ENCODE results near the gene DNAH7. TPM values are rescaled to one million over a fixed set of nuclear protein-coding genes. Genes with fewer than 3 reads are reported as not detected.

The DNAH7 gene
- total RNA-seq, 2 donors from 2014 or later = 1.1 to 1.5 TPM

DNA sequence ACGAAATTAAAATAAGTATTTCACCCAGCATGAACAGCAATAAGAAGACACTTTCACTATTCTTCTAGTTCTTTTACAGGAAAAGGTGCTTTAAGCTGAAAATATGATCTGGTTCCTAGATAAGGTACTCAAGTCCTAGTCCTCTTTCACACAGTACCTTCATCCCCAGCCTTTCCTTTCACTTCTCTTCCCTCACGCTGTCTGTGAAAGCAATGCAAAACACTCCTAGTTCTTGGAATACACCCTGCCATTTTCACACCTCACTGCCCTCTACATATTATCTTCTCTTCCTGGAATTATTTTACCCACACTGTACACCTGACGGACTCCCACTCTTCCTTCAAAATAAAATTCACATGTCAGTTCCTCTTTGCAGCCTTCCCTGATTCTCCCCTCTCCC, 82.9 kb downstream of the DNAH7 start:
- H3K9me3 Mint-ChIP-seq = no peaks in the 10 kb centered on the region
- H3K36me3 ChIP-seq (ENCODE audit: control insufficient read depth, insufficient read depth, low read length) = no peaks in the 10 kb centered on the region
- no peak overlapping the region for H3K27ac ChIP-seq (ENCODE audit: low read depth, low read length)
- TF ChIP-seq, protein P1, sequence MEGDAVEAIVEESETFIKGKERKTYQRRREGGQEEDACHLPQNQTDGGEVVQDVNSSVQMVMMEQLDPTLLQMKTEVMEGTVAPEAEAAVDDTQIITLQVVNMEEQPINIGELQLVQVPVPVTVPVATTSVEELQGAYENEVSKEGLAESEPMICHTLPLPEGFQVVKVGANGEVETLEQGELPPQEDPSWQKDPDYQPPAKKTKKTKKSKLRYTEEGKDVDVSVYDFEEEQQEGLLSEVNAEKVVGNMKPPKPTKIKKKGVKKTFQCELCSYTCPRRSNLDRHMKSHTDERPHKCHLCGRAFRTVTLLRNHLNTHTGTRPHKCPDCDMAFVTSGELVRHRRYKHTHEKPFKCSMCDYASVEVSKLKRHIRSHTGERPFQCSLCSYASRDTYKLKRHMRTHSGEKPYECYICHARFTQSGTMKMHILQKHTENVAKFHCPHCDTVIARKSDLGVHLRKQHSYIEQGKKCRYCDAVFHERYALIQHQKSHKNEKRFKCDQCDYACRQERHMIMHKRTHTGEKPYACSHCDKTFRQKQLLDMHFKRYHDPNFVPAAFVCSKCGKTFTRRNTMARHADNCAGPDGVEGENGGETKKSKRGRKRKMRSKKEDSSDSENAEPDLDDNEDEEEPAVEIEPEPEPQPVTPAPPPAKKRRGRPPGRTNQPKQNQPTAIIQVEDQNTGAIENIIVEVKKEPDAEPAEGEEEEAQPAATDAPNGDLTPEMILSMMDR (conservative IDR thresholded peaks at IDR 0.05) = no peak
- no peaks in the 10 kb centered on the region for H3K27me3 Mint-ChIP-seq (ENCODE audit: insufficient read depth)
- no peak overlapping the region for H3K4me3 Mint-ChIP-seq
- no peaks in the 10 kb centered on the region for H3K9me3 ChIP-seq (ENCODE audit: control insufficient read depth, low read length)
- no peaks in the 10 kb centered on the region for H3K4me1 ChIP-seq (ENCODE audit: control insufficient read depth, insufficient read depth, low read length)
- H3K27ac Mint-ChIP-seq = no peak overlapping the region
- no peak overlapping the region for H3K4me3 ChIP-seq (ENCODE audit: low read length)
- H3K27me3 ChIP-seq (ENCODE audit: control insufficient read depth, insufficient read depth, low read length, poor library complexity, severe bottlenecking) = no peaks in the 10 kb centered on the region
- H3K36me3 Mint-ChIP-seq (ENCODE audit: low read depth) = no peaks in the 10 kb centered on the region
- no peak for DNase-seq
- 93 to 100% methylated on average over 2 to 3 of the region's 3 CpGs for whole genome bisulfite sequencing, 2 experiments (ENCODE audit: insufficient coverage in 1 of 2, insufficient read length in 1 of 2)
- no peak overlapping the region for H3K9ac ChIP-seq (ENCODE audit: extremely low read depth, low read length, poor library complexity, severe bottlenecking)
- no peaks in the 10 kb centered on the region for H3K4me1 Mint-ChIP-seq

DNA sequence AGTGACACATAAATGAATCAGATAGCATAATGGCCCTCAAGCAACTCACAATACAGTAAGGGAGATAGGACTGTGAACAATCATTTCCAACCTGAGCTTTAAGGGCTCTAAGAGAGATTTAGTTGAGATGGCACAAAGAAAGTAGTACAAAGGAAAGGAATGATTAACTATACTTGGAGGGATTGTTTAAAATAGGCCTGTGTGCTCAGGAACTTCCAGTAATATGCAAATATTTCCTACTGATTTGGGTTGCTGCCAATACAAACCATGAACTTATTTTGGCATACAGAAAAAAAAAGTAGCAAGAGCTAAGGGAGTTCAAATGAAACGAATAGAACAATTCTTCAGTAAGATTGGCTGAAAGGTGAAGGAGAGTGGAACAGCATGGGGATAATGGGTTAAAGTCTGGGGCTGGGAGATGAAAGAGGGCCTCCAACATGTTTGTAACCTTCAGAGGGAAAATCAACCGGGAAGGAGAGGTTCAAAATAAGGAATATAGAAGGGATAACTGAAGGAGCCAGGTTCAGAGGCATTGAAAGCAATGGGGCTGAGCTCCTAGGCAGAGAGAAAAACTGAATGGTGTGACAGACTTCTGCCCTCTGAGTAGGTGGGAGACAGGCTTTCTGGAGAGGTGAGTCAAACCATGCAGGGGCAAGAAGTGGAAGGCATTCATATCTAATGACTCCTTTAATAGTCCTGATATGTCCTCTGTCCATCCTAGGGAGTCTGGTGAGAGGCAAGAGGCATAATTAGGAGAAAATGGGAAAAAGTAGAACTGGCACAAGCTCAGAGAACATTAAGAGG, 83.5 kb downstream of the DNAH7 start:
- Histone ChIP-seq H3K36me3 (ENCODE audit: control insufficient read depth, insufficient read depth, low read length) (no peaks in the 10 kb centered on the region), H3K4me3 (ENCODE audit: low read length) (no peak overlapping the region), H3K27me3 (ENCODE audit: control insufficient read depth, insufficient read depth, low read length, poor library complexity, severe bottlenecking) (no peaks in the 10 kb centered on the region), H3K9me3 (ENCODE audit: control insufficient read depth, low read length) (no peaks in the 10 kb centered on the region), H3K27ac (ENCODE audit: low read depth, low read length) (no peak overlapping the region), H3K9ac (ENCODE audit: extremely low read depth, low read length, poor library complexity, severe bottlenecking) (no peak overlapping the region), H3K4me1 (ENCODE audit: control insufficient read depth, insufficient read depth, low read length) (no peaks in the 10 kb centered on the region)
- Mint-ChIP-seq H3K4me3 (no peak overlapping the region), H3K27me3 (ENCODE audit: insufficient read depth) (no peaks in the 10 kb centered on the region), H3K27ac (no peak overlapping the region), H3K36me3 (ENCODE audit: low read depth) (no peaks in the 10 kb centered on the region), H3K4me1 (no peaks in the 10 kb centered on the region), H3K9me3 (peaks cover 2% of the 10 kb centered on the region)
- TF ChIP-seq, protein P1 (conservative IDR thresholded peaks at IDR 0.05) = no peak
- 60 to 70% methylated on average over 1 to 2 of the region's 2 CpGs for WGBS, 2 experiments (ENCODE audit: insufficient coverage in 1 of 2, insufficient read length in 1 of 2)
- no peak for DNase-seq

DNA sequence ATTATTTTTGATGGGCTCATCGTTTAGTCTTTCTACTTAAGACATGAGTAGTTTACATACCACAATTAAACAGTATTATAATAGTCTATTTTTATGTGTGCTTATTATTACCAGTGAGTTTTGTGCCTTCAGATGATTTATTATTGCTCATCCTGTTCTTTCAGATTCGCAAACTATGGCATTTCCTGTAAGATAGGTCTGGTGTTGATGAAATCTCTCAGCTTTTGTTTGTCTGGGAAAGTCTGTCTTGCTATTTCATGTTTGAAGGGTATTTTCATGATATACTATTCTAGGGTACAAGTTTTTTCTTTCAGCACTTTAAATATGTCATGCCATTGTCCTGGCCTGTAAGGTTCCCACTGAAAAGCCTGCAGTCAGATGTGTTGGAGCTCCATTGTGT, 101.3 kb downstream of the DNAH7 start:
- H3K27ac Mint-ChIP-seq = no peak overlapping the region
- H3K36me3 ChIP-seq (ENCODE audit: control insufficient read depth, insufficient read depth, low read length) = no peaks in the 10 kb centered on the region
- no peaks in the 10 kb centered on the region for H3K36me3 Mint-ChIP-seq (ENCODE audit: low read depth)
- no peaks in the 10 kb centered on the region for H3K9me3 Mint-ChIP-seq
- H3K27me3 ChIP-seq (ENCODE audit: control insufficient read depth, insufficient read depth, low read length, poor library complexity, severe bottlenecking) = no peaks in the 10 kb centered on the region
- no peaks in the 10 kb centered on the region for H3K27me3 Mint-ChIP-seq (ENCODE audit: insufficient read depth)
- TF ChIP-seq, protein P1 (conservative IDR thresholded peaks at IDR 0.05) = no peak
- DNase-seq = no peak
- no peak overlapping the region for H3K4me3 ChIP-seq (ENCODE audit: low read length)
- no peak overlapping the region for H3K9ac ChIP-seq (ENCODE audit: extremely low read depth, low read length, poor library complexity, severe bottlenecking)
- no peak overlapping the region for H3K27ac ChIP-seq (ENCODE audit: low read depth, low read length)
- H3K4me1 ChIP-seq (ENCODE audit: control insufficient read depth, insufficient read depth, low read length) = no peaks in the 10 kb centered on the region
- WGBS, 2 experiments (ENCODE audit: insufficient coverage in 1 of 2, insufficient read length in 1 of 2) = 91% methylated on average over 1 of the region's 2 CpGs; no CpG with 5 or more reads in 1 of the 2 experiments
- H3K9me3 ChIP-seq (ENCODE audit: control insufficient read depth, low read length) = no peaks in the 10 kb centered on the region
- no peaks in the 10 kb centered on the region for H3K4me1 Mint-ChIP-seq
- H3K4me3 Mint-ChIP-seq = no peak overlapping the region

Data from endodermal cell (in vitro differentiated cells).